ENCODE results near the gene KLF14.

GRCh38 chr7:130768854-130769253, 34.8 kb upstream of the KLF14 start:
- no peak for TF ChIP-seq EZH2 (IDR thresholded peaks at IDR 0.05; ENCODE audit: borderline replicate concordance)
- no peak for TF ChIP-seq CTCF (IDR thresholded peaks at IDR 0.05; ENCODE audit: poor library complexity)
- TF ChIP-seq EZH2phosphoT487 (IDR thresholded peaks at IDR 0.05; ENCODE audit: low read depth, severe bottlenecking, unreplicated experiment) = no peak
